H1 (cell line): Measurements from ENCODE around the gene ANKMY2. TPM values are rescaled to one million over a fixed set of nuclear protein-coding genes. Genes with fewer than 3 reads are reported as not detected.

ENCODE experiments used
- CTCF ChIA-PET: fragments of 300-600 bp; sonication (Branson Sonifier 250); formaldehyde crosslinking; loops from one replicate; lab custom pipeline; 2021; ENCODE audit not compliant: partially characterized antibody; lab: Charles Lee
- POLR2A ChIA-PET: fragments of 300-600 bp; sonication (Branson Sonifier 250); formaldehyde crosslinking; loops from one replicate; lab custom pipeline; 2021; ENCODE audit warnings: inconsistent platforms; ENCODE audit not compliant: partially characterized antibody; lab: Charles Lee
- DNase-seq, 2 experiments: peaks; one replicate each; pipeline versions ENCODE4 v3.0.0 to v3.0.0-alpha.2; 2010 to 2022; ENCODE audit warnings: low spot score in 2 of 2, low read depth in 1 of 2, mixed read lengths in 1 of 2
- FAIRE-seq: peaks from 2 replicates; lab custom pipeline; 2011; peaks lifted over from hg19 to GRCh38; lab: Jason Lieb, UNC
- H2AFZ ChIP-seq: 2 replicates; pipeline ENCODE4 v1.8.1; 2012; ENCODE audit warnings: low read length, inconsistent platforms
- H2AK5ac ChIP-seq: 2 replicates; pipeline ENCODE4 v1.6.1; 2013; ENCODE audit warnings: low read depth, low read length
- H2BK120ac ChIP-seq: replicated peaks from 2 replicates; pipeline ENCODE3; 2013; ENCODE audit warnings: low read depth, low read length, inconsistent platforms
- H2BK12ac ChIP-seq: 2 replicates; pipeline ENCODE4 v1.6.1; 2013; ENCODE audit warnings: low read depth, low read length
- H2BK15ac ChIP-seq: 2 replicates; pipeline ENCODE4 v1.6.1; 2013; ENCODE audit warnings: low read length
- H2BK20ac ChIP-seq: 2 replicates; pipeline ENCODE4 v1.6.1; 2013; ENCODE audit warnings: low read length
- H2BK5ac ChIP-seq: 2 replicates; pipeline ENCODE4 v1.6.1; 2013; ENCODE audit warnings: low read depth, low read length
- H3K14ac ChIP-seq: 2 replicates; pipeline ENCODE4 v1.6.1; 2013; ENCODE audit warnings: inconsistent platforms; ENCODE audit not compliant: insufficient read length
- H3K18ac ChIP-seq: 2 replicates; pipeline ENCODE4 v1.6.1; 2013; ENCODE audit warnings: low read length; ENCODE audit errors: extremely low read depth
- H3K23ac ChIP-seq: 2 replicates; pipeline ENCODE4 v1.6.1; 2013; ENCODE audit warnings: inconsistent platforms; ENCODE audit not compliant: insufficient read length
- H3K23me2 ChIP-seq: 2 replicates; pipeline ENCODE4 v1.6.1; 2013; ENCODE audit warnings: low read depth, low read length
- H3K27ac ChIP-seq: 2 replicates; pipeline ENCODE4 v1.6.1; 2011; ENCODE audit warnings: low read depth, low read length, inconsistent platforms
- H3K27me3 ChIP-seq, 4 experiments: replicated peaks in 1 of 4; 1 replicate in 1 of 4; 2 replicates in 3 of 4; pipeline versions ENCODE4 v1.6.1 to v1.8.1; 2011 to 2013; ENCODE audit warnings: low read length in 3 of 4, mild to moderate bottlenecking in 3 of 4, inconsistent platforms in 2 of 4, mixed read lengths in 2 of 4, moderate library complexity in 1 of 4; ENCODE audit not compliant: control insufficient read depth in 3 of 4, insufficient read depth in 3 of 4; ENCODE audit errors: extremely low read depth in 1 of 4
- H3K36me3 ChIP-seq, 4 experiments: 2 replicates each; pipeline versions ENCODE4 v1.6.1 to v1.8.1; 2011 to 2013; ENCODE audit warnings: mild to moderate bottlenecking in 4 of 4, low read length in 3 of 4, moderate library complexity in 2 of 4, control low read depth in 1 of 4, inconsistent platforms in 1 of 4; ENCODE audit not compliant: insufficient read depth in 4 of 4, control insufficient read depth in 2 of 4
- H3K4ac ChIP-seq: replicated peaks from 2 replicates; pipeline ENCODE3; 2013; ENCODE audit warnings: low read length, low read depth, mixed read lengths, inconsistent platforms; ENCODE audit not compliant: insufficient read length
- H3K4me1 ChIP-seq, 4 experiments: replicated peaks in 1 of 4; 1 replicate in 1 of 4; 2 replicates in 3 of 4; pipeline versions ENCODE4 v1.6.1 to v1.8.1; 2011 to 2013; ENCODE audit warnings: low read length in 3 of 4, inconsistent platforms in 2 of 4, mixed read lengths in 1 of 4; ENCODE audit not compliant: insufficient read depth in 4 of 4, control insufficient read depth in 3 of 4
- H3K4me2 ChIP-seq, 2 experiments: 2 replicates each; pipeline versions ENCODE4 v1.6.1 to v1.8.1; 2011 to 2013; ENCODE audit warnings: low read depth in 2 of 2, low read length in 2 of 2, control low read depth in 1 of 2, inconsistent platforms in 1 of 2, mild to moderate bottlenecking in 1 of 2; ENCODE audit not compliant: insufficient read depth in 1 of 2
- H3K4me3 ChIP-seq, 4 experiments: fragments of 200-600, 300-600 bp in 1 of 4; sonication (generic), shearing (Covaris generic), sonication (Bioruptor Twin) in 1 of 4; 2 replicates each; pipeline versions ENCODE4 v1.5.1 to v1.8.1; 2011 to 2016; ENCODE audit warnings: low read length in 4 of 4, low read depth in 3 of 4, control low read depth in 2 of 4, inconsistent platforms in 2 of 4, mild to moderate bottlenecking in 2 of 4, mixed read lengths in 1 of 4, moderate library complexity in 1 of 4; ENCODE audit not compliant: insufficient read depth in 2 of 4; ENCODE audit errors: extremely low read depth in 1 of 4
- H3K56ac ChIP-seq: replicated peaks from 2 replicates; pipeline ENCODE3; 2013; ENCODE audit warnings: low read depth, mild to moderate bottlenecking, mixed read lengths, low read length, inconsistent platforms; ENCODE audit not compliant: insufficient read length
- H3K79me1 ChIP-seq: 2 replicates; pipeline ENCODE4 v1.6.1; 2013; ENCODE audit warnings: low read depth, low read length, control low read depth
- H3K79me2 ChIP-seq, 2 experiments: 2 replicates each; pipeline versions ENCODE4 v1.6.1 to v1.8.1; 2012 to 2013; ENCODE audit warnings: low read length in 2 of 2, mild to moderate bottlenecking in 2 of 2, inconsistent platforms in 1 of 2; ENCODE audit not compliant: insufficient read depth in 2 of 2, control insufficient read depth in 1 of 2
- H3K9ac ChIP-seq, 4 experiments: replicated peaks in 1 of 4; 1 replicate in 1 of 4; 2 replicates in 3 of 4; pipeline versions ENCODE4 v1.6.1 to v1.8.1; 2011 to 2013; ENCODE audit warnings: low read depth in 3 of 4, low read length in 3 of 4, control low read depth in 2 of 4, mild to moderate bottlenecking in 2 of 4, moderate library complexity in 2 of 4, inconsistent platforms in 1 of 4; ENCODE audit errors: extremely low read depth in 1 of 4
- H3K9me3 ChIP-seq, 2 experiments: 2 replicates each; pipeline versions ENCODE4 v1.6.1 to v1.8.1; 2012 to 2013; ENCODE audit warnings: mild to moderate bottlenecking in 2 of 2, moderate library complexity in 2 of 2, control low read depth in 1 of 2, inconsistent platforms in 1 of 2, low read depth in 1 of 2, low read length in 1 of 2, mixed read lengths in 1 of 2; ENCODE audit not compliant: insufficient read depth in 2 of 2
- H4K20me1 ChIP-seq, 2 experiments: replicated peaks in 1 of 2; 2 replicates each; pipeline versions ENCODE3 to v1.8.1; 2011 to 2013; ENCODE audit warnings: inconsistent platforms in 2 of 2, low read length in 2 of 2, mild to moderate bottlenecking in 1 of 2; ENCODE audit not compliant: insufficient read depth in 2 of 2, control insufficient read depth in 1 of 2
- H4K5ac ChIP-seq: 2 replicates; pipeline ENCODE4 v1.6.1; 2013; ENCODE audit warnings: low read length, low read depth, mixed read lengths, inconsistent platforms; ENCODE audit not compliant: insufficient read length
- H4K8ac ChIP-seq: 2 replicates; pipeline ENCODE4 v1.8.0; 2013; ENCODE audit warnings: mild to moderate bottlenecking, moderate library complexity, low read length, inconsistent platforms; ENCODE audit not compliant: insufficient read depth; ENCODE audit errors: extremely low read depth
- H4K91ac ChIP-seq: replicated peaks from 2 replicates; pipeline ENCODE3; 2013; ENCODE audit warnings: low read length, mixed read lengths, inconsistent platforms; ENCODE audit not compliant: insufficient read length
- BCL11A ChIP-seq, 2 experiments: IDR thresholded peaks; one replicate each; pipeline ENCODE4 v1.6.1; 2011; ENCODE audit warnings: low read depth in 2 of 2, low read length in 2 of 2, mild to moderate bottlenecking in 2 of 2
- CBX8 ChIP-seq: fragments of 300-800, 300-1000 bp; sonication (generic); IDR thresholded peaks from 2 replicates; pipeline ENCODE4 v1.7.1; 2016; ENCODE audit warnings: low read depth, low read length, borderline replicate concordance
- EGR1 ChIP-seq: IDR thresholded peaks from 2 replicates; pipeline ENCODE4 v1.6.1; 2011; ENCODE audit warnings: low read depth, low read length, borderline replicate concordance
- EZH2 ChIP-seq: fragments of 200-600 bp; sonication (generic); IDR thresholded peaks from 2 replicates; pipeline ENCODE4 v1.7.1; 2012; ENCODE audit warnings: low read depth, mild to moderate bottlenecking, moderate library complexity, low read length, inconsistent platforms; ENCODE audit not compliant: severe bottlenecking
- NANOG ChIP-seq: IDR thresholded peaks from 2 replicates; pipeline ENCODE4 v1.6.1; 2011; ENCODE audit warnings: low read length, low read depth, mild to moderate bottlenecking, inconsistent platforms; ENCODE audit not compliant: insufficient read depth, poor library complexity, severe bottlenecking
- RAD21 ChIP-seq, 2 experiments: IDR thresholded peaks in 1 of 2; conservative IDR thresholded peaks in 1 of 2; 2 replicates each; pipeline ENCODE4 v1.6.1; 2011; ENCODE audit warnings: low read depth in 2 of 2, low read length in 2 of 2, improper control_type of control experiment in 1 of 2, inconsistent platforms in 1 of 2, mild to moderate bottlenecking in 1 of 2, moderate library complexity in 1 of 2
- SIN3A ChIP-seq, 2 experiments: IDR thresholded peaks in 1 of 2; conservative IDR thresholded peaks in 1 of 2; 2 replicates each; pipeline ENCODE4 v1.6.1; 2011 to 2012; ENCODE audit warnings: low read length in 2 of 2, improper control_type of control experiment in 1 of 2, low read depth in 1 of 2, mild to moderate bottlenecking in 1 of 2
- SRF ChIP-seq: IDR thresholded peaks from 2 replicates; pipeline ENCODE4 v1.6.1; 2011; ENCODE audit warnings: mild to moderate bottlenecking, low read depth, low read length, moderate library complexity
- WGBS, 2 experiments: shearing (Covaris generic) in 1 of 2; methylation state at CpG; one replicate each; pipeline versions ENCODE4 v1.1.6 to v1.1.7; 2013 to 2015; ENCODE audit warnings: low lambda C conversion rate in 2 of 2, mixed read lengths in 2 of 2, inconsistent platforms in 1 of 2, low coverage in 1 of 2, missing lambda C conversion rate in 1 of 2; ENCODE audit not compliant: insufficient replicate concordance in 2 of 2, insufficient coverage in 1 of 2, insufficient read length in 1 of 2; ENCODE audit errors: extremely low coverage in 1 of 2, missing lambda C conversion rate in 1 of 2; 5-methylcytosine and 5-hydroxymethylcytosine counted together
- polyA plus RNA-seq, 7 experiments: library from polyadenylated mRNA; depleted of rRNA in 3 of 7; stranded (reverse) in 5 of 7; unstranded in 2 of 7; fragments of >200 nt in 5 of 7; fragments of 200-250 nt in 2 of 7; gene quantifications; 1 replicate in 5 of 7; 2 replicates in 1 of 7; 4 replicates in 1 of 7; pipeline versions ENCODE4 v1.2.1 to v1.2.3, GENCODE V29; 2011 to 2013; ENCODE audit warnings: missing spikeins in 2 of 7, mixed read lengths in 2 of 7
- total RNA-seq: library from RNA; stranded (reverse); fragmentation: NEBNext Ultra II Directional; extraction: Animal tissue kit (Norgen Biotek cat#: 25700); gene quantifications from 2 replicates; pipeline ENCODE4 v1.2.1, GENCODE V29; 2021
- TF ChIP-seq, protein P1 (sequence below): IDR thresholded peaks from 2 replicates; pipeline ENCODE4 v1.6.1; 2012; ENCODE audit warnings: inconsistent platforms
- TF ChIP-seq, protein P2 (sequence below): IDR thresholded peaks from 2 replicates; pipeline ENCODE4 v1.6.1; 2012; ENCODE audit warnings: inconsistent platforms
- TF ChIP-seq, protein P3 (sequence below): IDR thresholded peaks from 2 replicates; pipeline ENCODE4 v1.6.1; 2011; ENCODE audit warnings: low read length, improper control_type of control experiment

Gene ANKMY2
- total and polyA plus RNA-seq, 2 of the 8 experiments (the other 6 are each of a cell fraction or from before 2014, with no cell fraction given) = 5.2 to 9.3 TPM

DNA sequence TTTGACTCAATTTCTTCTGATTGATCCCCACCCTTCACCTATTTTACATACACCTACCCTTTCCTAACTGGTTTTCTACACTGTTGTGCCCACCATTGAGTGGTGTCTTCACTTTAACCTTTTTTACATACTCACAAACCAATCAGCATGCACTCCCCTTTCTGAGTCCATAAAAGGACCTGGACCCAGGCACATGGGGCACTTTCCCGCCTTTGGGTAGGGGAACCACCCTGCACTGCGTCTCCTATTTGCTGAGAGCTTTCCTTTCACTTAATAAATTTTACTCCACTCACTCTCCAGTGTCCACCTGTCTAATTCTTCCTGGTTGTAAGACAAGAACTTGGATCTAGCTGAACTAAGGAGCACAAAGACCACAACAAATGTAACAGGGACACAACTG is 33.8 kb downstream of the ANKMY2 start:
- H3K27ac ChIP-seq = no peak overlapping the region
- no peak overlapping the region for H3K18ac ChIP-seq
- H3K4ac ChIP-seq = no peak overlapping the region
- no peaks in the 10 kb centered on the region for H3K79me2 ChIP-seq
- ChIA-PET POLR2A (no interaction called here), CTCF (interaction anchor here (1.3 kb wide), 1 partner anchor 29 kb away, joined by 3 read pairs; no protein-coding TSS in a partner anchor)
- no peak overlapping the region for H2BK5ac ChIP-seq
- H3K4me2 ChIP-seq = no peak overlapping the region
- DNase-seq (no peak), FAIRE-seq (no peak)
- no peak overlapping the region for H3K56ac ChIP-seq
- no peak overlapping the region for H2AFZ ChIP-seq
- H2BK120ac ChIP-seq = no peak overlapping the region
- no peaks in the 10 kb centered on the region for H3K27me3 ChIP-seq
- H2BK15ac ChIP-seq = no peak overlapping the region
- H3K23me2 ChIP-seq = no peaks in the 10 kb centered on the region
- H2BK20ac ChIP-seq = no peak overlapping the region
- no peak overlapping the region for H4K5ac ChIP-seq
- H3K4me3 ChIP-seq = no peak overlapping the region
- H3K14ac ChIP-seq = no peak overlapping the region
- H3K4me1 ChIP-seq = peaks cover 0 to 4% (median 2%) of the 10 kb centered on the region in 4 experiments; a peak in 2 of 7 replicates
- H2AK5ac ChIP-seq = no peak overlapping the region
- H4K8ac ChIP-seq = no peak overlapping the region
- H3K23ac ChIP-seq = no peak overlapping the region
- H4K91ac ChIP-seq = no peak overlapping the region
- H3K9ac ChIP-seq = no peak overlapping the region
- no peaks in the 10 kb centered on the region for H4K20me1 ChIP-seq
- no peak overlapping the region for H2BK12ac ChIP-seq
- H3K79me1 ChIP-seq = no peaks in the 10 kb centered on the region
- WGBS, 2 experiments = 100% methylated on average over 2 of the region's 2 CpGs; no CpG with 5 or more reads in 1 of the 2 experiments
- H3K9me3 ChIP-seq = no peaks in the 10 kb centered on the region
- H3K36me3 ChIP-seq = no peaks in the 10 kb centered on the region
- TF ChIP-seq CBX8 (no peak), NANOG (no peak), SRF (peak; percentile 48; the same call in 1 of the 2 replicates), BCL11A (IDR thresholded peaks at IDR 0.05; ENCODE audit: low read depth in 2 of 2, low read length in 2 of 2) (no peak), RAD21 (IDR thresholded peaks at IDR 0.05 in 1 of 2, conservative IDR thresholded peaks at IDR 0.05 in 1 of 2; ENCODE audit: low read depth in 2 of 2, low read length in 2 of 2) (no peak), EZH2 (no peak), SIN3A (conservative IDR thresholded peaks at IDR 0.05 in 1 of 2, IDR thresholded peaks at IDR 0.05 in 1 of 2; ENCODE audit: low read depth in 1 of 2, low read length in 2 of 2) (no peak), EGR1 (no peak)
- TF ChIP-seq, protein P1, sequence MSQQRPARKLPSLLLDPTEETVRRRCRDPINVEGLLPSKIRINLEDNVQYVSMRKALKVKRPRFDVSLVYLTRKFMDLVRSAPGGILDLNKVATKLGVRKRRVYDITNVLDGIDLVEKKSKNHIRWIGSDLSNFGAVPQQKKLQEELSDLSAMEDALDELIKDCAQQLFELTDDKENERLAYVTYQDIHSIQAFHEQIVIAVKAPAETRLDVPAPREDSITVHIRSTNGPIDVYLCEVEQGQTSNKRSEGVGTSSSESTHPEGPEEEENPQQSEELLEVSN = peak; percentile 94
- TF ChIP-seq, protein P2, sequence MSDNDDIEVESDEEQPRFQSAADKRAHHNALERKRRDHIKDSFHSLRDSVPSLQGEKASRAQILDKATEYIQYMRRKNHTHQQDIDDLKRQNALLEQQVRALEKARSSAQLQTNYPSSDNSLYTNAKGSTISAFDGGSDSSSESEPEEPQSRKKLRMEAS = peak; percentile 50; the same call in 1 of the 2 replicates
- TF ChIP-seq, protein P3, sequence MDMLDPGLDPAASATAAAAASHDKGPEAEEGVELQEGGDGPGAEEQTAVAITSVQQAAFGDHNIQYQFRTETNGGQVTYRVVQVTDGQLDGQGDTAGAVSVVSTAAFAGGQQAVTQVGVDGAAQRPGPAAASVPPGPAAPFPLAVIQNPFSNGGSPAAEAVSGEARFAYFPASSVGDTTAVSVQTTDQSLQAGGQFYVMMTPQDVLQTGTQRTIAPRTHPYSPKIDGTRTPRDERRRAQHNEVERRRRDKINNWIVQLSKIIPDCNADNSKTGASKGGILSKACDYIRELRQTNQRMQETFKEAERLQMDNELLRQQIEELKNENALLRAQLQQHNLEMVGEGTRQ = no peak
